GM12872 (cell line): ENCODE results near the gene EFNB2.

Experiments
- TF ChIP-seq, protein P1 (sequence below): IDR thresholded peaks from 3 replicates; pipeline ENCODE4 v1.5.1; 2011; ENCODE audit warnings: low read depth, mild to moderate bottlenecking, low read length, moderate library complexity; ENCODE audit not compliant: insufficient read depth

EFNB2 gene

DNA sequence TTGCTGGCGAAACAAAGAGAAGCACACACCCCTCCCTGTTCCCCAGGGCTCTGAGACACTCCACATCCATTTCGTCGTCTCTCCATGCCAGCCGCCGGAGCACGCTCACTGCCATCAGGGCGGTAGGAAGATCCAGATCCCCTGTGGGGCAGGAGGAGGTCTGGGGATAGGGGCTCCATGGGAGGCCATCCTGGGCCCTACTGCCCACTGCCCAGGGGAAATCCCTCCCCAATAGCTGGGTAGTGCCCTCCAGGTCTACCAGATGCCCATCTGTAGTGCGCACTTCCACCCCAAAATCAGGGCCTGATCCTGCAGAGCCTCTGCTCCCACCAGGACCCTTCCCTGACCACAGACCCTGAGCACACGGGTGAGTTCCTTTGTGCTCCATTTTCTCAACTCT lies 80.3 kb downstream of the EFNB2 start:
- TF ChIP-seq, protein P1, sequence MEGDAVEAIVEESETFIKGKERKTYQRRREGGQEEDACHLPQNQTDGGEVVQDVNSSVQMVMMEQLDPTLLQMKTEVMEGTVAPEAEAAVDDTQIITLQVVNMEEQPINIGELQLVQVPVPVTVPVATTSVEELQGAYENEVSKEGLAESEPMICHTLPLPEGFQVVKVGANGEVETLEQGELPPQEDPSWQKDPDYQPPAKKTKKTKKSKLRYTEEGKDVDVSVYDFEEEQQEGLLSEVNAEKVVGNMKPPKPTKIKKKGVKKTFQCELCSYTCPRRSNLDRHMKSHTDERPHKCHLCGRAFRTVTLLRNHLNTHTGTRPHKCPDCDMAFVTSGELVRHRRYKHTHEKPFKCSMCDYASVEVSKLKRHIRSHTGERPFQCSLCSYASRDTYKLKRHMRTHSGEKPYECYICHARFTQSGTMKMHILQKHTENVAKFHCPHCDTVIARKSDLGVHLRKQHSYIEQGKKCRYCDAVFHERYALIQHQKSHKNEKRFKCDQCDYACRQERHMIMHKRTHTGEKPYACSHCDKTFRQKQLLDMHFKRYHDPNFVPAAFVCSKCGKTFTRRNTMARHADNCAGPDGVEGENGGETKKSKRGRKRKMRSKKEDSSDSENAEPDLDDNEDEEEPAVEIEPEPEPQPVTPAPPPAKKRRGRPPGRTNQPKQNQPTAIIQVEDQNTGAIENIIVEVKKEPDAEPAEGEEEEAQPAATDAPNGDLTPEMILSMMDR, result no peak

DNA sequence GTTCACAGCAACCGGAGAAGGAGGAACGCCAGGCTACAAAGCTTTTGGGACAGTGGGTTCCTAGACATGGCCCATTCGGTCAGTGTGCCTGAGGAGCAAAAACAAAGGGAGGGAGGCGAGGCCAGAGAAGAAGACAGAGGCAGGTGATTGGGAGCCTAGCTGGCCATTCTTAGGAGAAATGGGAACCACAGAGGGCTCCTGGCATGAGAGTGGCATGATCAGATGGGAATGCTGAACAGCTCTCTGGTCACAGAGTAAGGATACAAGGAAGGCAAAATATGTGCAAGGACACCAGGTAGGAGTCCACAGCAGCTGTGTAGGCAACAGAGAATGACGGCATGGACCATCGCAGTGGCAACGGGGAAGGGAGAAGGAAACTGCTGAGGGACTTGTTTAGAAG lies 82.4 kb downstream of the EFNB2 start:
- TF ChIP-seq, protein P1, result no peak

DNA sequence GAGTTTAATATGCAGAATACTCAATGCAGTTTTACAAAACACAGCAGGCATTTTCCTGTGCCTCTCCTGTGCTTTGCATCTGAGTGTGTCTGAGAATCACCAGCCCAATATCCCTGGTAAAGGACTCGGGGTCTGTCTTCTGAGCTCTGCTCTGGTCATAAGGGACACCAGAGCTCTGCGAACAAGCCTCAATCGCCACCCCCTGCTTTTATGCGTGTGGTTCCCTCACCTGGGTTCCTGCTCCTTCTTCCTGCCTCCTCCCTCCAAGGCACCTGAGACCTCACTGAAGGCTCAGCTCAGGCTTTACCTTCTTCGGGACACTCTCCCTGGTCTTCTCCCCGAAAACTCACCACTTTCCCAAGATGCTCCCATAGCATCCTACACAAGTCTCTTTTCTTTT lies 84.5 kb downstream of the EFNB2 start:
- TF ChIP-seq, protein P1, result no peak

DNA sequence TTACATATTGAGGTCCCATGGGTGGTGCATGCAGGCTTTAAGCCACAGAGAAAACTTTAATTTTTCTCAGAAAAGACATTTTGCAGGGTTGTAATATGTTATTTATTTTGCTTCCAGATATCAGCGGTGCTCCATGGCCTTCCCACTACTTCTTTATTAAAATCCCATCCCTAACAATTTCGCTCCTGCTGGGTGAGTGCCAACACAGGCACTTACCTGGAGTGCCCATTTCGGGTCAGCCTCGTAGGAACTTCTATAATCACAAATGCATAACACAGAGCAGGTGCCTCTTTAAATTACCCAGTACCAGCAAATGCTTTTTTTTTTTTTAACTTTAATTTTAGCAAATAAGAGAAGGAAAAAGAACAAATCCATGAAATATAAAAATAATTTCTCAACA lies 86.4 kb downstream of the EFNB2 start:
- TF ChIP-seq, protein P1, result no peak

DNA sequence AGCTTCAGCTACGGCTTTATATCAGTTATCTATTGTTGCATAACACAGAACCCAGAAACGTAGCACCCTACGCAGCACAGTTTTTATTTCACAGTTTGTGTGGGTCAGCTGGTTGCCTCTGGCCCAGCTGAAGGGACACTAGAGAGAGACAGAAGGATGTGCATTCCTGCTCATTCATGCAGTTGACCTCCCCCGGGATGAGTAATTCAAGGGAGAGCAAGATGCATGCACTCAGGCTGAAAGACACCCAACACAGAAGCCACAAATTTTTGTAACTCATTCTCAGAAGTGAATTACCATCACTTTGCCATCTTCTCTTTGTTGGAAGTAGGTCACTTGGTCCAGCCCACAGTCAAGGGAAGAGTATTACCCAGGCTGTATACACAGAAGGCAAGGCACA lies 89.5 kb downstream of the EFNB2 start:
- TF ChIP-seq, protein P1, result no peak

DNA sequence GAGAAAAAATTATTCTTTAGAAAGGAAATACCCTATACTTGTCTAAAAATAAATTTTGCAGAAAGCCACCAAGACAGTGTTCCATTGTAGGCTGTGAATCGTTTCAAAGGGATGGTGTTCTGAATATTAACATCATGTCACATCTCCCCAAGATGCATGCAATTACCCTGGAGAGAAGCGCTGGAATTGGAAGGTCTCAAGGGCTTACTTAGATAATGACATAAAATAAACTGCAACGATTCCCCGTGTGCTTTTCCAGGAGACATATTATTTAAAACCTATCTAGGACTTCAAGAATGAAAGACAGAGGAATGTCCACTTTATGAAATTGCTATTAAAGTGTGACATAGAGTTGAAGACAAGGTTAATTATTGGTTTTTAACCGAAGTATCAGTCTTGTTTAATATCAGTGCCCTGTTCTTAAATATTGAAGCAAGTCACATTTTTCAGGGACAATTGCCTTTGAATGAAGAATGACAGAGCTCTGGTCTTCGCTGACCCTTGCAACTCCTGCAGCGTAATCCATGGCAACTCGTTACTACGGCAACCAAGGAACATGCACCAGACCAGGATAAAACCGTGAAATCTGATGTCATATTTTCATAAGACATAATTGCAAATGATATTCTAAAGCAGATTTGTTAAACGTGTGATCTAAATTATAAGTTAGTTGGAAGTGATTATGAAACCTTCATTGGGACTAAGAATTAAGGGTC lies 91.7 kb downstream of the EFNB2 start:
- TF ChIP-seq, protein P1, result no peak

DNA sequence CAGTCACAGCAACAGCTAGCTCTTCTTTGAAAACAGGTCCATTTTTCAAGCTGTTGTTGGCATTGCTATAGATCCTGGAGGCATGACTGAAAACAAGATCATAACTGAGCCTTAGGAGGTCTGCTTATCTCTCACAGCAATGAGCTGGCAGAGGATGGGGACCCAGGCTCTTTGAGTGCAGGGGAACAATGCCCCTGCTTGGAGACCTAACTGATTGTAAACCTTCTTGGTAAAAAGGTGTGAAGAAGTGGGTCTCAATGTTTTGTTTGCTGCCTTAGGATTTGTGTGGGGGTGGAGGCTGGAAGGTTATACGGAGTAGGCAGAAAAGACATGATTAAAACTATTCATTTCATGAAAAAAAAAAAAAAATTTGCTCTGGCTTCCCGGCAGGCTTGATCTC lies 94.6 kb downstream of the EFNB2 start:
- TF ChIP-seq, protein P1, result no peak
